Endothelial cell of umbilical vein (primary cell): ENCODE measurements around the gene ITM2B. TPM values are rescaled to one million over a fixed set of nuclear protein-coding genes. Genes with fewer than 3 reads are reported as not detected.

Experiments used
- BruUV-seq: library from RNA; stranded (reverse); fragments of 400-500 nt; replicated peaks from 2 replicates; lab custom pipeline; 2021; lab: Mats Ljungman, UMichigan
- CTCF ChIA-PET: fragments of 300-600, 350-600 bp; sonication (Branson Sonifier 250); formaldehyde crosslinking; loops from one replicate; lab custom pipeline; 2021; ENCODE audit warnings: antibody characterized with exemption, inconsistent platforms; lab: Charles Lee
- POLR2A ChIA-PET: fragments of 300-600, 350-600 bp; sonication (Branson Sonifier 250); formaldehyde crosslinking; loops from one replicate; lab custom pipeline; 2021; ENCODE audit warnings: antibody characterized with exemption, inconsistent platforms; lab: Charles Lee
- DNase-seq: peaks from one replicate; pipeline ENCODE4 v3.0.0-alpha.2; 2011; ENCODE audit warnings: low read depth, low spot score
- FAIRE-seq: peaks from 2 replicates; lab custom pipeline; 2011; peaks lifted over from hg19 to GRCh38; lab: Jason Lieb, UNC
- H2AFZ ChIP-seq: 2 replicates; pipeline ENCODE4 v1.6.0; 2012; ENCODE audit warnings: low read depth, low read length, control low read depth, inconsistent platforms
- H3K27ac ChIP-seq: 2 replicates; pipeline ENCODE4 v1.5.1; 2011; ENCODE audit warnings: low read depth, mild to moderate bottlenecking, control low read depth, low read length, moderate library complexity; ENCODE audit not compliant: insufficient read depth
- H3K27me3 ChIP-seq, 2 experiments: 2 replicates each; pipeline versions ENCODE4 v1.6.0 to v1.6.1; 2011; ENCODE audit warnings: low read length in 2 of 2, mixed read lengths in 1 of 2; ENCODE audit not compliant: control insufficient read depth in 2 of 2, insufficient read depth in 2 of 2
- H3K36me3 ChIP-seq, 2 experiments: 2 replicates in 1 of 2; 3 replicates in 1 of 2; pipeline ENCODE4 v1.5.1; 2011; ENCODE audit warnings: low read length in 2 of 2, mild to moderate bottlenecking in 1 of 2, moderate library complexity in 1 of 2; ENCODE audit not compliant: control insufficient read depth in 2 of 2, insufficient read depth in 2 of 2; ENCODE audit errors: extremely low read depth in 1 of 2
- H3K4me1 ChIP-seq: 3 replicates; pipeline ENCODE4 v1.5.1; 2011; ENCODE audit warnings: mild to moderate bottlenecking, low read length; ENCODE audit not compliant: control insufficient read depth, insufficient read depth; ENCODE audit errors: extremely low read depth
- H3K4me2 ChIP-seq: 2 replicates; pipeline ENCODE4 v1.6.1; 2011; ENCODE audit warnings: low read length, control low read depth, mixed read lengths; ENCODE audit not compliant: insufficient read depth
- H3K4me3 ChIP-seq, 3 experiments: fragments of 200-600 bp in 1 of 3; sonication (generic), shearing (Covaris generic) in 1 of 3; replicated peaks in 1 of 3; 2 replicates each; pipeline ENCODE4 v1.5.1; 2011 to 2016; ENCODE audit warnings: control low read depth in 3 of 3, low read length in 3 of 3, mild to moderate bottlenecking in 2 of 3, inconsistent platforms in 1 of 3, low read depth in 1 of 3, moderate library complexity in 1 of 3; ENCODE audit not compliant: insufficient read depth in 1 of 3
- H3K79me2 ChIP-seq: 2 replicates; pipeline ENCODE4 v1.6.0; 2012; ENCODE audit warnings: low read length, inconsistent platforms; ENCODE audit not compliant: control insufficient read depth, insufficient read depth
- H3K9ac ChIP-seq: replicated peaks from 2 replicates; pipeline ENCODE3; 2011; ENCODE audit warnings: low read length, control low read depth; ENCODE audit not compliant: insufficient read depth; ENCODE audit errors: extremely low read depth
- H3K9me1 ChIP-seq: replicated peaks from 3 replicates; pipeline ENCODE4 v1.6.0; 2011; ENCODE audit warnings: mild to moderate bottlenecking, low read length; ENCODE audit not compliant: control insufficient read depth, insufficient read depth; ENCODE audit errors: extremely low read depth
- H3K9me3 ChIP-seq: replicated peaks from 2 replicates; pipeline ENCODE4 v1.5.1; 2012; ENCODE audit warnings: low read length, inconsistent platforms; ENCODE audit not compliant: control insufficient read depth, insufficient read depth
- H4K20me1 ChIP-seq: replicated peaks from 2 replicates; pipeline ENCODE3; 2011; ENCODE audit warnings: mild to moderate bottlenecking, low read length; ENCODE audit not compliant: control insufficient read depth, insufficient read depth; ENCODE audit errors: extremely low read depth
- EZH2 ChIP-seq: IDR thresholded peaks from 2 replicates; pipeline ENCODE4 v1.6.1; 2012; ENCODE audit warnings: borderline replicate concordance, low read depth, mild to moderate bottlenecking, moderate library complexity, low read length, inconsistent platforms; ENCODE audit not compliant: severe bottlenecking
- FOS ChIP-seq: IDR thresholded peaks from 2 replicates; pipeline ENCODE4 v1.6.1; 2011; ENCODE audit warnings: mild to moderate bottlenecking, low read length, moderate library complexity, borderline replicate concordance; ENCODE audit not compliant: insufficient read depth
- GATA2 ChIP-seq: IDR thresholded peaks from 2 replicates; pipeline ENCODE4 v1.7.0; 2011; ENCODE audit warnings: low read depth, mild to moderate bottlenecking, moderate library complexity, mixed read lengths, low read length; ENCODE audit not compliant: insufficient read length, insufficient read depth
- JUN ChIP-seq: IDR thresholded peaks from 2 replicates; pipeline ENCODE4 v1.6.1; 2011; ENCODE audit warnings: borderline replicate concordance, low read depth; ENCODE audit not compliant: insufficient read length, insufficient read depth
- MYC ChIP-seq: IDR thresholded peaks from one replicate; pipeline ENCODE4 v1.6.1; 2011; ENCODE audit warnings: mild to moderate bottlenecking, low read depth, low read length
- POLR2A ChIP-seq: IDR thresholded peaks from 2 replicates; pipeline ENCODE4 v1.6.1; 2012; ENCODE audit warnings: low read depth, mild to moderate bottlenecking, control low read depth, low read length
- POLR2AphosphoS5 ChIP-seq: IDR thresholded peaks from 2 replicates; pipeline ENCODE4 v1.6.1; 2012; ENCODE audit warnings: low read depth, mild to moderate bottlenecking, control low read depth, low read length, moderate library complexity; ENCODE audit not compliant: insufficient read depth
- dilution Hi-C: fragments of 300-500 bp; cut with MboI; formaldehyde crosslinking; loops from one replicate; pipeline ENCODE4 v1.15.0; 2019; ENCODE audit warnings: low sequenced_read_pairs; ENCODE audit not compliant: extremely low pct_ligation_motif_present
- intact Hi-C: fragments of 100-400 bp; cut with micrococcal nuclease; formaldehyde crosslinking; loops from one replicate; pipeline ENCODE4 v1.10.0; 2022
- polyA plus RNA-seq, 4 experiments: library from polyadenylated mRNA; depleted of rRNA in 3 of 4; stranded (reverse) in 3 of 4; unstranded in 1 of 4; fragments of >200 nt; gene quantifications; 2 replicates each; pipeline versions ENCODE4 v1.2.1 to v1.2.3, GENCODE V29; 2011 to 2012; ENCODE audit warnings: missing spikeins in 1 of 4
- total RNA-seq: library from RNA; stranded (reverse); gene quantifications from 2 replicates; pipeline ENCODE4 v1.2.3, GENCODE V29; 2021
- TF ChIP-seq, protein P1 (sequence below): IDR thresholded peaks from 2 replicates; pipeline ENCODE4 v1.6.1; 2011; ENCODE audit not compliant: insufficient read depth, insufficient read length
- TF ChIP-seq, protein P2 (sequence below), 2 donors: IDR thresholded peaks; 1 replicate in 1 of 2; 2 replicates in 1 of 2; pipeline ENCODE4 v1.5.1; 2011; ENCODE audit warnings: low read length in 2 of 2, mild to moderate bottlenecking in 2 of 2, moderate library complexity in 2 of 2, control low read depth in 1 of 2, inconsistent platforms in 1 of 2, low read depth in 1 of 2; ENCODE audit not compliant: insufficient read depth in 1 of 2; ENCODE audit errors: extremely low read depth in 1 of 2

The ITM2B gene
- total and polyA plus RNA-seq, 2 donors (not counting 3 experiments of a cell fraction or from before 2014, with no cell fraction given), result 150 to 271 TPM

GRCh38 chr13:48255090-48255489, 22.1 kb downstream of the ITM2B start:
- dilution Hi-C loops, result no loop called here
- CTCF ChIA-PET, result interaction anchor here (1.0 kb wide), 1 partner anchor 325 kb away, joined by 3 read pairs; no protein-coding TSS in a partner anchor

More at GRCh38 chr13:48255090-48255489, 22.1 kb downstream of the ITM2B start:
- no TSS peak for BruUV-seq
- POLR2A ChIA-PET, result no interaction called here
- peaks cover 10 to 14% of the 10 kb centered on the region in 2 experiments for H3K36me3 ChIP-seq
- H3K9ac ChIP-seq, result no peak overlapping the region
- no peak overlapping the region for H3K4me3 ChIP-seq
- DNase-seq, result no peak
- intact Hi-C loops, result no loop called here
- H3K9me1 ChIP-seq, result no peaks in the 10 kb centered on the region
- no peaks in the 10 kb centered on the region for H4K20me1 ChIP-seq
- peaks cover 7% of the 10 kb centered on the region for H3K79me2 ChIP-seq
- no peaks in the 10 kb centered on the region for H3K9me3 ChIP-seq
- no peak overlapping the region for H3K4me2 ChIP-seq
- TF ChIP-seq, protein P1, sequence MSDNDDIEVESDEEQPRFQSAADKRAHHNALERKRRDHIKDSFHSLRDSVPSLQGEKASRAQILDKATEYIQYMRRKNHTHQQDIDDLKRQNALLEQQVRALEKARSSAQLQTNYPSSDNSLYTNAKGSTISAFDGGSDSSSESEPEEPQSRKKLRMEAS, result no peak
- TF ChIP-seq POLR2A (no peak), GATA2 (no peak), JUN (no peak), MYC (no peak), EZH2 (no peak), POLR2AphosphoS5 (no peak), FOS (no peak)
- TF ChIP-seq, protein P2, sequence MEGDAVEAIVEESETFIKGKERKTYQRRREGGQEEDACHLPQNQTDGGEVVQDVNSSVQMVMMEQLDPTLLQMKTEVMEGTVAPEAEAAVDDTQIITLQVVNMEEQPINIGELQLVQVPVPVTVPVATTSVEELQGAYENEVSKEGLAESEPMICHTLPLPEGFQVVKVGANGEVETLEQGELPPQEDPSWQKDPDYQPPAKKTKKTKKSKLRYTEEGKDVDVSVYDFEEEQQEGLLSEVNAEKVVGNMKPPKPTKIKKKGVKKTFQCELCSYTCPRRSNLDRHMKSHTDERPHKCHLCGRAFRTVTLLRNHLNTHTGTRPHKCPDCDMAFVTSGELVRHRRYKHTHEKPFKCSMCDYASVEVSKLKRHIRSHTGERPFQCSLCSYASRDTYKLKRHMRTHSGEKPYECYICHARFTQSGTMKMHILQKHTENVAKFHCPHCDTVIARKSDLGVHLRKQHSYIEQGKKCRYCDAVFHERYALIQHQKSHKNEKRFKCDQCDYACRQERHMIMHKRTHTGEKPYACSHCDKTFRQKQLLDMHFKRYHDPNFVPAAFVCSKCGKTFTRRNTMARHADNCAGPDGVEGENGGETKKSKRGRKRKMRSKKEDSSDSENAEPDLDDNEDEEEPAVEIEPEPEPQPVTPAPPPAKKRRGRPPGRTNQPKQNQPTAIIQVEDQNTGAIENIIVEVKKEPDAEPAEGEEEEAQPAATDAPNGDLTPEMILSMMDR (IDR thresholded peaks at IDR 0.05; ENCODE audit: extremely low read depth in 1 of 2, insufficient read depth in 1 of 2, low read depth in 1 of 2, low read length in 2 of 2), result no peak
- no peaks in the 10 kb centered on the region for H3K27me3 ChIP-seq
- no peak for FAIRE-seq
- no peaks in the 10 kb centered on the region for H3K4me1 ChIP-seq
- H3K27ac ChIP-seq, result no peak overlapping the region
- H2AFZ ChIP-seq, result no peak overlapping the region
